PC-9 (cell line): ENCODE results near the gene SLC22A13. TPM values are rescaled to one million over a fixed set of nuclear protein-coding genes. Genes with fewer than 3 reads are reported as not detected.

Experiments
- BruUV-seq: library from RNA; stranded (reverse); fragments of 400-500 nt; replicated peaks from 2 replicates; lab custom pipeline; 2021; lab: Mats Ljungman, UMichigan
- CTCF ChIA-PET: fragments of 300-600 bp; sonication (Branson Sonifier 250); formaldehyde crosslinking; loops from one replicate; lab custom pipeline; 2022; ENCODE audit warnings: antibody characterized with exemption; lab: Charles Lee
- POLR2A ChIA-PET: fragments of 300-600 bp; sonication (Branson Sonifier 250); formaldehyde crosslinking; loops from one replicate; lab custom pipeline; 2022; ENCODE audit warnings: antibody characterized with exemption; ENCODE audit not compliant: unreplicated experiment; lab: Charles Lee
- DNase-seq, 2 experiments: peaks; one replicate each; pipeline versions ENCODE4 v3.0.0 to v3.0.0-alpha.2; 2015 to 2022; ENCODE audit warnings: mixed read lengths in 1 of 2
- H2AFZ ChIP-seq: fragments of 200-600 bp; sonication (generic); 2 replicates; pipeline ENCODE4 v1.8.1; 2017; ENCODE audit warnings: antibody characterized with exemption
- H3F3A ChIP-seq: fragments of 200-600 bp; sonication (generic); 2 replicates; pipeline ENCODE4 v1.8.1; 2017; ENCODE audit warnings: antibody characterized with exemption, mild to moderate bottlenecking, low read depth; ENCODE audit not compliant: insufficient read depth
- H3K27ac ChIP-seq: fragments of 200-600 bp; sonication (generic); 2 replicates; pipeline ENCODE4 v1.6.1; 2016; ENCODE audit warnings: mixed run types
- H3K27me3 ChIP-seq: fragments of 200-600 bp; sonication (generic); 2 replicates; pipeline ENCODE4 v1.6.1; 2016; ENCODE audit warnings: low read depth, mixed run types; ENCODE audit not compliant: insufficient read depth
- H3K36me3 ChIP-seq: fragments of 200-600 bp; sonication (generic); 2 replicates; pipeline ENCODE4 v1.6.1; 2016; ENCODE audit warnings: low read depth, mixed run types
- H3K4me1 ChIP-seq: fragments of 200-600 bp; sonication (generic); replicated peaks from 2 replicates; pipeline ENCODE4 v1.6.1; 2016; ENCODE audit warnings: mixed run types; ENCODE audit not compliant: insufficient read depth
- H3K4me2 ChIP-seq: fragments of 200-600 bp; sonication (generic); 2 replicates; pipeline ENCODE4 v1.6.1; 2017; ENCODE audit warnings: mixed run types
- H3K4me3 ChIP-seq: fragments of 200-600 bp; sonication (generic); 2 replicates; pipeline ENCODE4 v1.6.1; 2016; ENCODE audit warnings: mixed run types
- H3K79me2 ChIP-seq: fragments of 200-600 bp; sonication (generic); 2 replicates; pipeline ENCODE4 v1.6.1; 2017; ENCODE audit warnings: low read depth, mixed run types
- H3K9me2 ChIP-seq: fragments of 200-600 bp; sonication (generic); 2 replicates; pipeline ENCODE4 v1.8.1; 2017; ENCODE audit warnings: mild to moderate bottlenecking; ENCODE audit not compliant: insufficient read depth
- H3K9me3 ChIP-seq: fragments of 200-600 bp; sonication (generic); 2 replicates; pipeline ENCODE4 v1.8.1; 2016; ENCODE audit warnings: low read depth; ENCODE audit not compliant: insufficient read depth
- H4K20me1 ChIP-seq: fragments of 200-600 bp; sonication (generic); 2 replicates; pipeline ENCODE4 v1.8.1; 2017; ENCODE audit not compliant: insufficient read depth
- CTCF ChIP-seq: fragments of 200-600 bp; sonication (generic); conservative IDR thresholded peaks from 2 replicates; pipeline ENCODE4 v1.6.1; 2017; ENCODE audit warnings: mixed run types, antibody characterized with exemption, mild to moderate bottlenecking, moderate library complexity
- EZH2 ChIP-seq: fragments of 200-600 bp; sonication (generic); IDR thresholded peaks from 2 replicates; pipeline ENCODE4 v1.8.0; 2017; ENCODE audit warnings: antibody characterized with exemption, low read depth
- intact Hi-C: fragments of 100-400 bp; cut with micrococcal nuclease; formaldehyde crosslinking; loops from one replicate; pipeline ENCODE4 v1.10.0; 2022; ENCODE audit not compliant: unreplicated experiment
- total RNA-seq: library from RNA; stranded (reverse); gene quantifications from 2 replicates; pipeline ENCODE4 v1.2.3, GENCODE V29; 2021

SLC22A13 gene
- total RNA-seq, 1 experiment from 2014 or later = 0.44 TPM

DNA sequence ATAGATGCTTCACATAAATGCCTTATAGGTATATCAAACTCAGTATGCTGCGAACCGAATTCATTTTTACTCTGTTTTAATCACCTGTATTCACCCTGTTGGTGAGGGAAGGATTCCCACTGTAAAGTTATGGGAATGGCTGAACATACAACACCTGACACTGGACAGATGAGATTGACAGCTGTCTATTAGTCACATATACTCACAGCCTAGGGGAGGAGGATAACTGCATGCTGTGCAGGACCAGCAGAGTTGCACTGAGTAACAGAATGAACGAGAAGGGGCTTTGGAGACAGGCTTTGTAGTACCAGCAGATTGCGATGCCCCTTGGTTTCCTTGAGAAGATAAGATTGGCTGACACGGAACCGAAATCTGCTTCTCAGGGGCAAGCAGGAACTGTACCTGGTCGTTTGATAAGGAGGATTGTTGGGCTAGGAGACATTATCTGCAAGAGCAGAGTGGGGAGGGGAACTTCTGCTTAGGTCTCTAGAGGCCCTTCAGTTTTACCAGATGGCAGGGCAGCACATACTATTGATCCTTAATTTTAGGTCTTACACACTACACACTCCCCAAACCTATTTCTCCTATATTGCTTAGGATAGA lies 43.5 kb upstream of the SLC22A13 start:
- no peaks in the 10 kb centered on the region for H4K20me1 ChIP-seq
- H3K9me2 ChIP-seq = no peaks in the 10 kb centered on the region
- H3K79me2 ChIP-seq = peaks cover 12% of the 10 kb centered on the region; the same call in 1 of the 2 replicates
- H3K27ac ChIP-seq = no peak overlapping the region
- peaks cover 1% of the 10 kb centered on the region for H3F3A ChIP-seq
- H2AFZ ChIP-seq = no peak overlapping the region
- intact Hi-C loops = no loop called here
- no peaks in the 10 kb centered on the region for H3K4me1 ChIP-seq
- no peaks in the 10 kb centered on the region for H3K27me3 ChIP-seq
- CTCF ChIA-PET = no interaction called here
- H3K36me3 ChIP-seq = peaks cover 33% of the 10 kb centered on the region
- TF ChIP-seq CTCF (no peak), EZH2 (no peak)
- no peaks in the 10 kb centered on the region; the same call in 1 of the 2 replicates for H3K9me3 ChIP-seq
- H3K4me3 ChIP-seq = no peak overlapping the region
- POLR2A ChIA-PET = no interaction called here
- BruUV-seq = no TSS peak
- no peak for DNase-seq
- H3K4me2 ChIP-seq = no peak overlapping the region

DNA sequence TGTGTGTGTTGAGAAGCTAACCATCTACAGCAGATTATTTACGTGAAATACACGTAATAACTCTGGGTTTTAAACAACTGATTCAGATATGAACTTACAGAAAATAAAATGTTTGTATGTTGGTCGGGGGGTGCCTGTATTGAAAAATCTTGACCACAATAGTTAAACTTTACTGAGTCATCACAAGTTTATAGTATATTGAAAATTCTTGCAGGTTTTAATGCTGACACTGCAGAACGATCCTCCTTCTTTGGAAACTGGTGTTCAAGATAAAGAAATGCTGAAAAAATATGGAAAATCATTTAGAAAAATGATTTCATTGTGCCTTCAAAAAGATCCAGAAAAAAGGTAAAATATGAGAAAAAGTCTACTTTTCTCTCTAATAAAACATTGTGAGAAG lies 41.3 kb upstream of the SLC22A13 start:
- peaks cover 38% of the 10 kb centered on the region for H3K36me3 ChIP-seq
- no peak for DNase-seq
- CTCF ChIA-PET = no interaction called here
- TF ChIP-seq CTCF (no peak), EZH2 (no peak)
- no TSS peak for BruUV-seq
- no peaks in the 10 kb centered on the region for H3K27me3 ChIP-seq
- no peaks in the 10 kb centered on the region for H3K9me2 ChIP-seq
- POLR2A ChIA-PET = no interaction called here
- no peak overlapping the region for H2AFZ ChIP-seq
- H3K9me3 ChIP-seq = no peaks in the 10 kb centered on the region; the same call in 1 of the 2 replicates
- intact Hi-C loops = no loop called here
- H4K20me1 ChIP-seq = no peaks in the 10 kb centered on the region
- H3K4me3 ChIP-seq = no peak overlapping the region
- peaks cover 13% of the 10 kb centered on the region; the same call in 1 of the 2 replicates for H3K79me2 ChIP-seq
- H3F3A ChIP-seq = peaks cover 9% of the 10 kb centered on the region
- H3K4me1 ChIP-seq = peaks cover 5% of the 10 kb centered on the region; the same call in 1 of the 2 replicates
- H3K27ac ChIP-seq = no peak overlapping the region
- H3K4me2 ChIP-seq = no peak overlapping the region

- Histone ChIP-seq H3K4me1 (peaks cover 5% of the 10 kb centered on the region; the same call in 1 of the 2 replicates), H3K9me2 (no peaks in the 10 kb centered on the region), H3F3A (peaks cover 9% of the 10 kb centered on the region), H3K36me3 (peaks cover 47% of the 10 kb centered on the region), H4K20me1 (no peaks in the 10 kb centered on the region; the same call in 1 of the 2 replicates), H3K4me3 (no peak overlapping the region), H2AFZ (no peak overlapping the region), H3K79me2 (0 out of 2 replicates have a peak, but pooled peaks cover 3% of the 10 kb centered on the region), H3K4me2 (no peak overlapping the region), H3K9me3 (no peaks in the 10 kb centered on the region; the same call in 1 of the 2 replicates), H3K27me3 (no peaks in the 10 kb centered on the region), H3K27ac (no peak overlapping the region)
- POLR2A ChIA-PET = interaction anchor here (0.7 kb wide), 1 partner anchor 23 kb away, joined by 5 read pairs; no protein-coding TSS in a partner anchor
- BruUV-seq = no TSS peak
- CTCF ChIA-PET = no interaction called here
- intact Hi-C loops = no loop called here
- DNase-seq = no peak
- TF ChIP-seq EZH2 (no peak), CTCF (no peak)
Measured at GRCh38 chr3:38226273-38226672, 39.3 kb upstream of the SLC22A13 start.
